Kidney (tissue), 14 donors: Measurements from ENCODE around the gene RNF40. TPM values are rescaled to one million over a fixed set of nuclear protein-coding genes. Genes with fewer than 3 reads are reported as not detected.

Experiments
- DNase-seq, 5 donors: peaks; one replicate each; pipeline ENCODE4 v3.0.0-alpha.2; 2013 to 2020
- FAIRE-seq: peaks from 2 replicates; lab custom pipeline; 2012; peaks lifted over from hg19 to GRCh38; lab: Jason Lieb, UNC
- H3K27ac ChIP-seq, 2 donors: one replicate each; pipeline ENCODE4 v1.7.0; 2013; ENCODE audit warnings: low read depth in 2 of 2, low read length in 2 of 2, inconsistent platforms in 1 of 2
- H3K27me3 ChIP-seq: one replicate; pipeline ENCODE4 v1.7.1; 2013; ENCODE audit warnings: low read length, inconsistent platforms; ENCODE audit not compliant: control insufficient read depth, insufficient read depth
- H3K36me3 ChIP-seq, 3 donors: one replicate each; pipeline versions ENCODE4 v1.7.0 to v1.7.1; 2013; ENCODE audit warnings: low read length in 3 of 3, control low read depth in 1 of 3, inconsistent platforms in 1 of 3; ENCODE audit not compliant: insufficient read depth in 3 of 3, control insufficient read depth in 2 of 3
- H3K4me1 ChIP-seq, 3 donors: one replicate each; pipeline versions ENCODE4 v1.7.0 to v1.7.1; 2013; ENCODE audit warnings: low read length in 3 of 3, inconsistent platforms in 1 of 3, low read depth in 1 of 3; ENCODE audit not compliant: control insufficient read depth in 2 of 3, insufficient read depth in 2 of 3
- H3K4me3 ChIP-seq, 3 donors: one replicate each; pipeline versions ENCODE4 v1.7.0 to v1.8.1; 2013; ENCODE audit warnings: low read length in 3 of 3, control low read depth in 1 of 3, inconsistent platforms in 1 of 3
- H3K9ac ChIP-seq, 3 donors: one replicate each; pipeline versions ENCODE4 v1.7.0 to v1.7.1; 2013; ENCODE audit warnings: low read length in 3 of 3, control low read depth in 1 of 3, inconsistent platforms in 1 of 3
- H3K9me3 ChIP-seq, 3 donors: one replicate each; pipeline versions ENCODE4 v1.7.0 to v1.7.1; 2013; ENCODE audit warnings: low read length in 3 of 3, control low read depth in 1 of 3, inconsistent platforms in 1 of 3; ENCODE audit not compliant: control insufficient read depth in 2 of 3, insufficient read depth in 1 of 3
- CTCF ChIP-seq: IDR thresholded peaks from 3 replicates; pipeline ENCODE4 v1.5.1; 2012; ENCODE audit warnings: mild to moderate bottlenecking, moderate library complexity, borderline replicate concordance; ENCODE audit not compliant: insufficient read depth; ENCODE audit errors: extremely low read depth
- intact Hi-C: fragments of 100-400 bp; cut with DNase I; formaldehyde crosslinking; loops from one replicate; pipeline ENCODE4 v1.11.1; 2022
- polyA plus RNA-seq: library from polyadenylated mRNA; stranded (reverse); fragments of 350-450 nt; fragmentation: Illumina TruSeq; extraction: RNeasy Lipid Tissue Mini Kit (QIAGEN cat#74804); gene quantifications from one replicate; pipeline ENCODE4 v1.2.3, GENCODE V29; 2014; ENCODE audit warnings: low read depth, low replicate concordance; ENCODE audit not compliant: insufficient read depth
- total RNA-seq: library from RNA; stranded (reverse); fragmentation: NEBNext Ultra II Directional; extraction: Animal tissue kit (Norgen Biotek cat#: 25700); gene quantifications from one replicate; pipeline ENCODE4 v1.2.1, GENCODE V29; 2021
- donor health status: control.
- donor health status: control.
- donor health status: control.
- donor health status: control.
- donor health status: control.
- donor health status: DM: yes; HTN: yes; CAD: no.
- donor health status: Normal renal cell carcinoma (clear cell type).

Gene RNF40
- total and polyA plus RNA-seq, 2 donors from 2014 or later, result 74.3 to 109 TPM

- FAIRE-seq (no peak), DNase-seq (no peak)
- Histone ChIP-seq H3K9ac (peak overlapping the region in 2 of 3 donors; percentile 33 to 77), H3K4me1 (peaks cover 0 to 6% (median 0%) of the 10 kb centered on the region in 3 donors), H3K27me3 (no peaks in the 10 kb centered on the region), H3K27ac (no peak overlapping the region), H3K4me3 (peak overlapping the region in 2 of 3 donors; percentile 57 to 67), H3K9me3 (no peaks in the 10 kb centered on the region), H3K36me3 (peaks cover 0 to 9% (median 5%) of the 10 kb centered on the region in 3 donors)
- intact Hi-C loops, result no loop called here
- TF ChIP-seq CTCF, result no peak
These were observed 23.3 kb downstream of the RNF40 start for GRCh38 chr16:30785126-30786106.

- H3K27ac ChIP-seq, result no peak overlapping the region
- no peak for TF ChIP-seq CTCF
- DNase-seq (peak in 4 of 5 donors; percentile 52 to 74 (median 68)), FAIRE-seq (no peak)
- H3K4me3 ChIP-seq, result peak overlapping the region; percentile 36 to 91 (median 67)
- peaks cover 0 to 6% (median 0%) of the 10 kb centered on the region in 3 donors for H3K4me1 ChIP-seq
- H3K9ac ChIP-seq, result peak overlapping the region; percentile 33 to 77 (median 37)
- intact Hi-C loops, result no loop called here
- H3K27me3 ChIP-seq, result no peaks in the 10 kb centered on the region
- H3K36me3 ChIP-seq, result peaks cover 0 to 9% (median 5%) of the 10 kb centered on the region in 3 donors
- H3K9me3 ChIP-seq, result no peaks in the 10 kb centered on the region
These were observed 24.2 kb downstream of the RNF40 start for GRCh38 chr16:30786115-30786935.

- DNase-seq (peak; percentile 86 to 95 (median 91)), FAIRE-seq (no peak)
- H3K9me3 ChIP-seq, result no peaks in the 10 kb centered on the region
- H3K27ac ChIP-seq, result peak within 1 kb of the TSS; percentile 54 to 67
- peak within 1 kb of the TSS; percentile 72 to 91 (median 88) for H3K4me3 ChIP-seq
- H3K27me3 ChIP-seq, result no peaks in the 10 kb centered on the region
- intact Hi-C loops, result no loop called here
- H3K4me1 ChIP-seq, result peaks cover 0 to 6% (median 0%) of the 10 kb centered on the region in 3 donors
- peak within 1 kb of the TSS; percentile 50 to 91 (median 85) for H3K9ac ChIP-seq
- no peak for TF ChIP-seq CTCF
- H3K36me3 ChIP-seq, result peaks cover 0 to 9% (median 5%) of the 10 kb centered on the region in 3 donors
These were observed 25.0 kb downstream of the RNF40 start, which contains the start of gene ZNF629 for GRCh38 chr16:30786936-30787612. TSS of gene ZNF629 (minus strand) at chr16:30787205. CDS start at chr16:30784482, 2,723 bp downstream.
